HG03460 (cell line): Measurements from ENCODE around the gene RESF1.
"Not testable (repeated sequence)": the region's sequence is repeated elsewhere in the genome, so short reads cannot be mapped to it uniquely, and the experiment has no call there.

Experiments
- ATAC-seq: cut with Tn5 transposase; IDR thresholded peaks from one replicate; pipeline ENCODE4 v1.9.1; 2021; ENCODE audit not compliant: unreplicated experiment

The RESF1 gene

GRCh38 chr12:31959161-31959700 lies at the start of gene RESF1:
Gene RESF1 (plus strand): TSS chr12:31959415. CDS start chr12:31980956, 21,541 bp downstream.
- ATAC-seq: peak; percentile 89

- no peak for ATAC-seq
Measured at GRCh38 chr12:31914927-31915326, 44.3 kb upstream of the RESF1 start.

GRCh38 chr12:31915446-31915845 lies 43.8 kb upstream of the RESF1 start:
- no peak for ATAC-seq

- ATAC-seq: no peak
Measured at GRCh38 chr12:31922341-31923062, 36.7 kb upstream of the RESF1 start.

GRCh38 chr12:31923063-31923412 lies 36.2 kb upstream of the RESF1 start:
- no peak for ATAC-seq

- no peak for ATAC-seq
Measured at GRCh38 chr12:31928246-31929026, 30.8 kb upstream of the RESF1 start.

GRCh38 chr12:31929027-31929526 lies 30.1 kb upstream of the RESF1 start:
- no peak for ATAC-seq

GRCh38 chr12:31931796-31932715 lies 27.2 kb upstream of the RESF1 start:
- ATAC-seq: no peak

GRCh38 chr12:31944299-31944698 lies 14.9 kb upstream of the RESF1 start:
- ATAC-seq: no peak

- no peak for ATAC-seq
Measured at GRCh38 chr12:31947971-31948370, 11.2 kb upstream of the RESF1 start.

- not testable (repeated sequence) for ATAC-seq
Measured at GRCh38 chr12:31948697-31949359, 10.4 kb upstream of the RESF1 start.

- no peak for ATAC-seq
Measured at GRCh38 chr12:31950088-31950487, 9.1 kb upstream of the RESF1 start.

- ATAC-seq: no peak
Measured at GRCh38 chr12:31950492-31950891, 8.7 kb upstream of the RESF1 start.

- no peak for ATAC-seq
Measured at GRCh38 chr12:31951008-31951407, 8.2 kb upstream of the RESF1 start.

- ATAC-seq: no peak
Measured at GRCh38 chr12:31951939-31952338, 7.3 kb upstream of the RESF1 start.

GRCh38 chr12:31952418-31952817 lies 6.8 kb upstream of the RESF1 start:
- ATAC-seq: no peak

- no peak for ATAC-seq
Measured at GRCh38 chr12:31954925-31955858, 4.0 kb upstream of the RESF1 start.

- no peak for ATAC-seq
Measured at GRCh38 chr12:31958569-31959160, 550 bp upstream of the RESF1 start.
